ENCODE data around the gene NR3C2.
"Not testable (repeated sequence)": the region's sequence is repeated elsewhere in the genome, so short reads cannot be mapped to it uniquely, and the experiment has no call there.

NR3C2 gene

DNA sequence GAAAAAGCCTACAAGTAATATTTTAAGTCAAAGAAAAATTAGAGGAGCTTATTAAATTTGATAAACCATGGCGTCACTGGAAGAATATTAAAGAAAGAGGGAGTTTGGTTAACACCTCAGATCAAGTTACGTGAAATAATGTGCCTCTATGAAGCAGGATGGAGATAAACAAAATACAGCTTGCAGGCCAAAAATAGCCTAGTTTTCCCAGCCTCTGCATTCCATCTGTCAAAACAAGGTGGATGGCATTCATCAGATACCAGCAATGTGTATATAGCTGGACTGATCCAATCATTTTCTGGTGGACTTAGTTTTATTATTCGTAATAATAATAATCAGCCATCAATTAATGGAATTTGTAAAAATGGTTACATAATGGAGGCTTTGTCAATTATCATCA is 230.7 kb downstream of the NR3C2 start:
- no peak for DNase-seq

DNA sequence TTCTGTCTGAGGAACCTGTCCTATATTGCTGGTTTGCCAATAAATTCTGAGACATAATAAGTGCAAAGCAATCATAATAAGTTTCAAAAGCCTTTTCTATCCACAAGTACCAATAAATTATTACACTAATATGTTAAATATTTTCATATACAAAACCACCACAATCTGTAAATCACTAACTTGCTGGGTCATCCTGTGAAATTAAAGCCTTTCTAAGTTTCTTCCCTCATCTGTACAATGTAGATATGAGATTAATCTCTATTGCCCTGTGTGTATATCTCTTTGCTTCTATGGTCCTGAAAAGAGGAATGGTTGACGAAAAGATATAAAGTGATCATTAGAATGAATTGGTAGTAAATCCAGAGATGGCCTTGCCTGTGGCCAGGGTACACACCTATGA is 231.6 kb downstream of the NR3C2 start:
- DNase-seq = no peak

DNA sequence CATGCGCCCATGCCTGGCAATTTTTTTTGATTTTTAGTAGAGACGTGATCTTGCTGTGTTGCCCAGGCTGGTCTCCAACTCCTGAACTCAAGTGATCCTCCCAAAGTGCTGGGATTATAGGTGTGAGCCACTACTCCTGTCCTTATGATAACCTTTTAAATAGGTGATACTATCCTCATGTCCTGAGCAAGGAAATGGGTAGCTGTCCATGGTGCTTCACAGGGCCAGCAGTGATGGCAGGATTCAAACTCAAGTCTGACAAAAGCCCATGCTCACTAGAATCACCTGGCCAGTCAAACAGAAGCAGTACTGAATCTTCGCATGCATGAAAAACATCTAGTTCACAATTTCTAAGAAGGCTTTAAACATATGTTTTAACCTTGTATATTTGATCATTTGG is 235.1 kb downstream of the NR3C2 start:
- DNase-seq = no peak

- no peak for DNase-seq
Observed at GRCh38 chr4:148205476-148205875, 236.7 kb downstream of the NR3C2 start.

DNA sequence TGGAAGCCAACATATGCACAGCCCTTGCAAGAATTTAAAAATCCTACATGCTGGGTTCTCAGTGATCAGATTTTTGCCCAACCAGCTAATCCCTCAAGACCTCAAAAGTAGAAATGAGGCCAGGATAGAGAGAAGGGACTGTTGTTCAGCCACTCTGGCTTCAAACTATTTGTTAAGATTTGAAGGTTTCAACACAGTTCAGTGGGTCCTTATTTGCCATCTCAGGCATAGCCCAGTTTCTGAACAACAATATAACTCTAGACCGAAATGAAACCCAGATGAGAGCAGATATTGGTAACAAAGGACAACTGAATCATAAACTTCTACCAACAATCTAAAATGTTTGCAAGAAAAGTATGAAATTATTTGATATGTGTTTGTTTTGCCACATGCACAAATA is 237.3 kb downstream of the NR3C2 start:
- DNase-seq = no peak

GRCh38 chr4:148204171-148204570 is 238.0 kb downstream of the NR3C2 start:
- DNase-seq = no peak

GRCh38 chr4:148203056-148203898 is 238.9 kb downstream of the NR3C2 start:
- DNase-seq = no peak

DNA sequence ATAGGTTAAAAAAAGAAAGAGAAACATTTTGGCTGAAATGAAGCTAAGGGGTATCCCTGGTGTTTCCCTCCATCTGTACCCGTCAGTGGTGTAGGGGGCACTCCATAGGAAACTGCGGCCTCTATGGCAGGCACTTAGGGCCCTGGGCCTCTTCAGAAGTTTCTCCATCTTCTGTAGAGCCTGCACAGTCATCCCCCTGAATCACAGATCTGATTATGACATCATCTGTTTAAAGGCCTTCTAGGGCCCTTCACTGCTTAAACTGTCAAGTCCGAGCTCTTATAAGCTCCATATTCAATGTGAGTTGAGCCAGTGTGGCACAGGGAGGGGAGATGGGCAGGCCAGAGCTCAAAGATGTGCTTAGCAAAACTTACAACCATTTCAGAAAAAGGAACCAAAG is 241.3 kb downstream of the NR3C2 start:
- DNase-seq = no peak

DNA sequence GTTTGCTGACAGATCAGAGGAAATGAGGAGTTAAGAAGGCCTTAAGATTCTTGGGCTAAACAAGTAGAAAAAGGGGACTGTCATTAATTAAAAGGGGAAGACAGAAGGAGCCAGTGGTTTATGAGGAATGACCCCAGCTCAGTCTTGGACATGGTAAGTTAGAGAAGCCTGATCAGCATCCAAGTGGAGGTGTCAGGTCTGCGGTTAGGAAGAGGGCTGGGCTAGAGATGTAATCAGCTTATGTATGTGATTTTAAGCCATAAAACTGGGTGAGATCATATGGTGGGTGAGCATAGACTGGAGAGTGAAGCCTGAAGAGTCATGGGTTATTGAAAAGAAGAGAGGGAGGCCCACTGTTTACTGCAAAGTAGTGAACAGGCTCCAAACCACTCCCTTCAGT is 246.1 kb downstream of the NR3C2 start:
- no peak for DNase-seq

DNA sequence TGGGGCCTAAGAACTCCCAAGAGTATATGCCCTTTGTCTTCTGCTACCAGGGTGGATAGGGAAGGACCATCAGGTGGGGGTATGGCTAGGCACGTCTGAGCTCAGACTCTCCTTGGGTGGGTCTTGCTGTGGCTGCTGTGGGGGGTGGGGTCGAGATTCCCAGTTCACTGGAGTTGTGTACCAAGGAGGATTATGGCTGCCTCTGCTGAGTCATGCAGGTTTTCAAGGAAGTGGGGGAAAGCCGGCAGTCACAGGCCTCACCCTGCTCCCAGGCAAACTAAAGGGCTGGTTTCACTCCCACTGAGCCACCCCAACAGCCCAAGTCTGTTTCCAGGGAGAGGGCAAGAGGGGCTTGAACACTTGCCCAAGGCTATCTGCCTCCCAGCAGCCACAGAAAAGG is 249.7 kb downstream of the NR3C2 start:
- DNase-seq = no peak

- DNase-seq = not testable (repeated sequence)
Observed at GRCh38 chr4:148187454-148188222, 254.6 kb downstream of the NR3C2 start.

DNA sequence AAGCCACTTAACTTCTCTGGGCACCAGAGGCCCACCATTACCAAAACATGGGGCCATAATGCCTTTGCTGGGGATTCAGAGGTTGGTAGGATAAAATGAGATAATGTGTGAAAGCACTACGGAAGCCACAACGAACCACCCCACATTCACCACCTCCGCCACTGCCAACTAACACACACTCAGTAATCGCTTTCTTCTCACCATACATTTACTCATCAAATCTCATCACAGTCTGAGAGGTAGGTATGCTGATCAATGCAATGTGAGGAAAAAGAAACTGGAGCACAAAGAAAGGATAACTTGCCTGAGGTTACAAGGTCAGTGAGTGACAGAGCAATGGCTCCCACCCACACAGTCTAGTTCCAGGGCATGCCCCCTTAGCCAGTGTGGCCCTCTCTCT is 257.3 kb downstream of the NR3C2 start:
- no peak for DNase-seq

DNA sequence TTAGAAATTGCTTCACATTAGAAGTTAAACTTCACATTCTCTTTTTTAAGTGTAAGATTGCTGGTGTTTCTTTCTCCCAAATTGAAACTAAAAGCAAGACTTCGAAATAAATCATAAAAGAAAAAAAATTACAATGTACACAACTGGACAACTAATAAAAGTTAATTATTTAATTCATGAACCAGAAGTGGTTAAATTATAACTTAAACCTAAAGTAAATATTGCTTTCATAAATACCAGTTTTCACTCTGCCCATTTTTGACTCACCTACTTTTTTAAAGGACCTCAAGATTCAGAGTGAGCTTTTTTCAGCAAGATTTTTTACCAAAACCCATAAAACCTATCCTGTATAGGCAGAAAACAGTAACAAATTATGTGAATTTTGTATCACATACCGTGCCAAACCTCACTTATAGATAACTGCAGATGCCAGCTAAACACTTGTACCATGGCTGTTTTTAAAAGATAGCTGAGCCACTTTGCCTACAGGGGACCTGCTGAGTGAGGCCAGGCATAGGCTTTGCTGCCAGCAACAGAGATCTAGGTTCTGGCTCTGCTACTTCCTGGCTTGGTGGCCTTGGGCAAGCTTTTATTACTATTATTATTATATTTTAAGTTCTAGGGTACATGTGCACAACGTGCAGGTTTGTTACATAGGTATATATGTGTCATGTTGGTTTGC is 259.8 kb downstream of the NR3C2 start:
- DNase-seq = no peak

GRCh38 chr4:148173397-148174017 is 268.7 kb downstream of the NR3C2 start:
- no peak for DNase-seq

DNA sequence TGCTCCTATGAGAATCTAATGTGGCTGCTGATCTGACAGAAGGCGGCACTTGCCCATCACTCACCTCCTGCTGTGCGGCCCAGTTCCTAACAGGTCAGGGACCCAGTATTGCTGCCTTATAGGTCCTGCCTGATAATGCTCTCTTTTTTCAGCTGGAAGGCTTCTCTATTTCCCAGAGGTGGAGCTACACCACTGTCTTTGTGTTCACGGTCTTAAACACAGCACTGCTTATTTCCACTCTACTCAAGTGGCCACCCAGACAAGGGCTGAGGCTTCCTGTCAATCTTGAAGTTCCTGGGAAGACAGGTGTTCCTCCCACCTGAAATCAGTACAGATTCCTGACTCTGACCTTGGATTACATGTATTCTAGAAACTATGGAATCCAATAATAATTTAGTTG is 270.6 kb downstream of the NR3C2 start:
- DNase-seq = no peak

DNA sequence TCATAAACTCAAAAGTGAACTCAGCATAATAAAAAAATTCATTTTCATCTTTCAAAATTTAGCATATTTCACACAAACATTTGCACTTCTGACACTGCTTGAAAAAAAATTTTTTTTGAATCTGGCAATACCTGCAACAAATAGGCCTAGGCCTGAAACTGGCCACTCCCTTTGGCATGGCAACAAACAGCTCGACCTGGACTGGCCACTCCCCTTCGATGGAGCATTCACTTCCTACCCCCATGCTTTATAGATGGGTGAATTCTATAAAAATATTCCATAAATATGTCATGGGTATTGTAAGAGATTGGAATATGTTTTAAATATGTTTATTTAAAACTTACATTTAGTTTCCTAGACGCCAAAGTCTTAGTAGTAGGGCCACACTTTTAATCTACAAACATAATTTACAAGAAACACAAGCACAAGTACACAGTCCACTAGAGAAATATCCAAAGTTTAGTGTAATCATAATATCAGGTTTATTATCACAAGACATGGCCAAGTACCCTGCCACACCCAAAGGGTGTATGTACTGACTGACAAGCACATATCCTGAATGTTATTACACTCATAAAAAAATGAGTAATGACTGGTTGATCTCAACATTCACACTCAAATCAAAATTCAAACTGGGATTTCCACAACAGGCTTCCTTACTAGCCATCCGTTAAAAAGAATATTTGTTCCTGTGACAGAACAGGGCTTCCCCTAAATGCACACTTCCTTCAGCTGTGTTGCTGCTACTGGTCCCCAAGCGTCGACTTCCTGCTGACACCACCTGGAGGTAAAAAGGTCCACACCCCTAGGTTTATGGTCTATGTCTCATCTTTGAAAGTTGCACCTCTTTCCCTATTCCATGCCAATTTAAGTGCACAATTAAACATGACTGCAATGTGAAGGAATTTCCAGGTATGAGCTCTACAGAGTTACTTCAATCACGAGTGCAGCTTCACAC is 271.5 kb downstream of the NR3C2 start:
- no peak for DNase-seq

- DNase-seq = no peak
Observed at GRCh38 chr4:148166132-148166591, 276.1 kb downstream of the NR3C2 start.

DNA sequence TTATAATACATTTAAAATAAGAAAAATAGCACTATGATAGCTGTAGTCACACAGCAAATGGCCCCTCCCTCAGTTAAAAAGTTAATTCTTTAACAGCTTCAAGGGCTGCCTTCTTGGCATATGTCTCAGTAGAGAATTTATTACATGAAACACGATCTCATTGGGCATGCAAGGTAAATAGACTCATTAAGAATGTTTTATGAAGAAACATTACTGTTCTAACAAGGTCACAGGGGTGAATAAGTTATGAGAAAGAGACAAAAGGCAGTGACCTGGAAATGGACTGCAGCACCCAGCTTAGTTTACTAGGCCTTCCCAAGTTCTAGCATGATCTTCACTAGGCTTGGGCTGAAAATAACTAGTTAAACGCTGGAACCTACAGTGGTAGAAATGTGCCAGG is 277.7 kb downstream of the NR3C2 start:
- DNase-seq = no peak

DNA sequence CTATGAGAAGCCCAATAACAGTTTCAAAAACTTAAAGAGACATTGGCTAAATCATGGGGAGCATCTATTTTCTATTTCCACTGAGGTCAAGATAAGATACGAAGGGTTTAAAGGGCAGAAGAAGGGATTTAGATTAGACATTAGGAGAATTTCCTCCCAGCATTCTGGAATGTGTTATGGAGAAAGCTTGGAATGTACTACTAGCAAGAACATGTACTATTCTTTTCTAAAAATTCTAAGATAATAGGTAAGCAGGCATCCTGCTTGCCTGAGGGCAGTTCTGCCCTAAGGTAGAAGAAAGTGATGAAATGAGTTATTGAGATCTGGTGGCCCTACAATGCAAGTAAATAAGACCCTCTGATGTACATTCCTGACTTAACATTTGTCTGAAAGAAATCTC is 279.2 kb downstream of the NR3C2 start:
- no peak for DNase-seq

- DNase-seq = no peak
Observed at GRCh38 chr4:148162519-148162918, 279.7 kb downstream of the NR3C2 start.

DNA sequence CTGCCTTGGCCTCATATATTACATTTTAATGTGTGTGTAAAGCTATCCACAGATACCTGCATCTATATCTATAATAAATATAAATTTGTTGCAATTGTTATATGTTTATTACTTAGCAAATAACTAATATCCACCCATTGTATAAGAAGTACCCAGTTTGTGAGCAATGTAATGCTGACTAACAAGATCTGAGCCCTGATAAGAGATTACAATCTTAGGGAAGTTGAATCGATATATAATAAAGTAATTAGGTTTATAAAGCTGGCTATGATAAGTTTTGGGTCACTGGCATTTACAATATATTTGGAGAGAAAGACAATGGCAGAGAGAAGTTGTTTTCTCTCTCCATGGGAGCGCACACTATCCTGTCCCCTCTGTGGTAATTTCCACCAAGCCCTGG is 280.6 kb downstream of the NR3C2 start:
- DNase-seq = no peak

- DNase-seq = no peak
Observed at GRCh38 chr4:148159793-148160192, 282.4 kb downstream of the NR3C2 start.

All from CD4-positive, alpha-beta T cell treated with Interleukin-17A for 4 hours (primary cell).